PC-9 (cell line): ENCODE data around the gene COMMD1. TPM values are rescaled to one million over a fixed set of nuclear protein-coding genes. Genes with fewer than 3 reads are reported as not detected.
"Not testable (repeated sequence)": the region's sequence is repeated elsewhere in the genome, so short reads cannot be mapped to it uniquely, and the experiment has no call there.

ENCODE experiments used
- BruUV-seq: library from RNA; stranded (reverse); fragments of 400-500 nt; replicated peaks from 2 replicates; lab custom pipeline; 2021; lab: Mats Ljungman, UMichigan
- CTCF ChIA-PET: fragments of 300-600 bp; sonication (Branson Sonifier 250); formaldehyde crosslinking; loops from one replicate; lab custom pipeline; 2022; ENCODE audit warnings: antibody characterized with exemption; lab: Charles Lee
- POLR2A ChIA-PET: fragments of 300-600 bp; sonication (Branson Sonifier 250); formaldehyde crosslinking; loops from one replicate; lab custom pipeline; 2022; ENCODE audit warnings: antibody characterized with exemption; ENCODE audit not compliant: unreplicated experiment; lab: Charles Lee
- DNase-seq, 2 experiments: peaks; one replicate each; pipeline versions ENCODE4 v3.0.0 to v3.0.0-alpha.2; 2015 to 2022; ENCODE audit warnings: mixed read lengths in 1 of 2
- H2AFZ ChIP-seq: fragments of 200-600 bp; sonication (generic); 2 replicates; pipeline ENCODE4 v1.8.1; 2017; ENCODE audit warnings: antibody characterized with exemption
- H3F3A ChIP-seq: fragments of 200-600 bp; sonication (generic); 2 replicates; pipeline ENCODE4 v1.8.1; 2017; ENCODE audit warnings: antibody characterized with exemption, mild to moderate bottlenecking, low read depth; ENCODE audit not compliant: insufficient read depth
- H3K27ac ChIP-seq: fragments of 200-600 bp; sonication (generic); 2 replicates; pipeline ENCODE4 v1.6.1; 2016; ENCODE audit warnings: mixed run types
- H3K27me3 ChIP-seq: fragments of 200-600 bp; sonication (generic); 2 replicates; pipeline ENCODE4 v1.6.1; 2016; ENCODE audit warnings: low read depth, mixed run types; ENCODE audit not compliant: insufficient read depth
- H3K36me3 ChIP-seq: fragments of 200-600 bp; sonication (generic); 2 replicates; pipeline ENCODE4 v1.6.1; 2016; ENCODE audit warnings: low read depth, mixed run types
- H3K4me1 ChIP-seq: fragments of 200-600 bp; sonication (generic); replicated peaks from 2 replicates; pipeline ENCODE4 v1.6.1; 2016; ENCODE audit warnings: mixed run types; ENCODE audit not compliant: insufficient read depth
- H3K4me2 ChIP-seq: fragments of 200-600 bp; sonication (generic); 2 replicates; pipeline ENCODE4 v1.6.1; 2017; ENCODE audit warnings: mixed run types
- H3K4me3 ChIP-seq: fragments of 200-600 bp; sonication (generic); 2 replicates; pipeline ENCODE4 v1.6.1; 2016; ENCODE audit warnings: mixed run types
- H3K79me2 ChIP-seq: fragments of 200-600 bp; sonication (generic); 2 replicates; pipeline ENCODE4 v1.6.1; 2017; ENCODE audit warnings: low read depth, mixed run types
- H3K9me2 ChIP-seq: fragments of 200-600 bp; sonication (generic); 2 replicates; pipeline ENCODE4 v1.8.1; 2017; ENCODE audit warnings: mild to moderate bottlenecking; ENCODE audit not compliant: insufficient read depth
- H3K9me3 ChIP-seq: fragments of 200-600 bp; sonication (generic); 2 replicates; pipeline ENCODE4 v1.8.1; 2016; ENCODE audit warnings: low read depth; ENCODE audit not compliant: insufficient read depth
- H4K20me1 ChIP-seq: fragments of 200-600 bp; sonication (generic); 2 replicates; pipeline ENCODE4 v1.8.1; 2017; ENCODE audit not compliant: insufficient read depth
- CTCF ChIP-seq: fragments of 200-600 bp; sonication (generic); conservative IDR thresholded peaks from 2 replicates; pipeline ENCODE4 v1.6.1; 2017; ENCODE audit warnings: mixed run types, antibody characterized with exemption, mild to moderate bottlenecking, moderate library complexity
- EZH2 ChIP-seq: fragments of 200-600 bp; sonication (generic); IDR thresholded peaks from 2 replicates; pipeline ENCODE4 v1.8.0; 2017; ENCODE audit warnings: antibody characterized with exemption, low read depth
- intact Hi-C: fragments of 100-400 bp; cut with micrococcal nuclease; formaldehyde crosslinking; loops from one replicate; pipeline ENCODE4 v1.10.0; 2022; ENCODE audit not compliant: unreplicated experiment
- total RNA-seq: library from RNA; stranded (reverse); gene quantifications from 2 replicates; pipeline ENCODE4 v1.2.3, GENCODE V29; 2021

The COMMD1 gene
- total RNA-seq, 1 experiment from 2014 or later, result 16.3 TPM

DNA sequence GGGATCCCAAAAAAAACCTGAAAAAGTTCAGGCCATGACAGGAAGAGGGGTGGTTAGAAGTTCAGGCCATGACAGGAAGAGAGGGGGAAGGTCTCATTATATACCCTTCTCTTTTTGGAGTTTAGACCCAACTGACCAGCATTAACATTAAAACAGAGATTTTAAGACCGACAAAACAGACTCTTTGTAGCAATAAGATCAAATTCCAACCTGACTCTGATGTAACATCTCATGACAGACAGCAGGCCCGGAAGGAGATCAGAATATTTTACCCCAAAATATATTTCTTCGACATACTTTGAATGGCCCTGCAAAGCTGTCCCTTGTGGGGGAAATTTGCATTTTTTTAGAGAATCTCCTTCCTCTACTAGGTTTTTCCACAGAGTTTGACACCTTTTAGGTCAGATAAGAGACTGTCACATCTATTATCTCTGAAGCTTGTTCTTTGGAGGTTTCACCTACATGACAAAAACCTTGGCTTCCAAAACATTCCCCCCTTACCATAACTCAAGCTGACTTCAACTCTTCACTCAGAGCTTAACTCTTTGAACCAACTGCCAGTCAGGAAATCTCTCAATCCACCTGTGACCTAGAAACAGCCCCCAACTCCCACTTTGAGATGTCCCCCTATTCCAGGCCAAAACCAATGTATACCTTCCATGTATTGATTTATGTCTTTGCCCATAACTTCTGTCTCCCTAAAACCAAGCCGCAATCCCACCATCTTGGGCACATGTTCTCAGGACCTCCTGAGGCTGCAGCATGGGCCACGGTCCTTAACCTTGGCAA lies 239.4 kb downstream of the COMMD1 start:
- H3K79me2 ChIP-seq, result no peaks in the 10 kb centered on the region
- H3K27me3 ChIP-seq, result no peaks in the 10 kb centered on the region
- no peaks in the 10 kb centered on the region for H4K20me1 ChIP-seq
- no peak overlapping the region for H3K4me2 ChIP-seq
- no peak for TF ChIP-seq EZH2
- TF ChIP-seq CTCF, result no peak
- ChIA-PET POLR2A (no interaction called here), CTCF (no interaction called here)
- no peak overlapping the region for H3K4me3 ChIP-seq
- intact Hi-C loops, result no loop called here
- no peak overlapping the region for H2AFZ ChIP-seq
- no peaks in the 10 kb centered on the region for H3K9me3 ChIP-seq
- H3F3A ChIP-seq, result peaks cover 14% of the 10 kb centered on the region; the same call in 1 of the 2 replicates
- no peak overlapping the region for H3K27ac ChIP-seq
- no peak for DNase-seq
- no TSS peak for BruUV-seq
- no peaks in the 10 kb centered on the region for H3K36me3 ChIP-seq
- peaks cover 26% of the 10 kb centered on the region for H3K4me1 ChIP-seq
- no peaks in the 10 kb centered on the region for H3K9me2 ChIP-seq

DNA sequence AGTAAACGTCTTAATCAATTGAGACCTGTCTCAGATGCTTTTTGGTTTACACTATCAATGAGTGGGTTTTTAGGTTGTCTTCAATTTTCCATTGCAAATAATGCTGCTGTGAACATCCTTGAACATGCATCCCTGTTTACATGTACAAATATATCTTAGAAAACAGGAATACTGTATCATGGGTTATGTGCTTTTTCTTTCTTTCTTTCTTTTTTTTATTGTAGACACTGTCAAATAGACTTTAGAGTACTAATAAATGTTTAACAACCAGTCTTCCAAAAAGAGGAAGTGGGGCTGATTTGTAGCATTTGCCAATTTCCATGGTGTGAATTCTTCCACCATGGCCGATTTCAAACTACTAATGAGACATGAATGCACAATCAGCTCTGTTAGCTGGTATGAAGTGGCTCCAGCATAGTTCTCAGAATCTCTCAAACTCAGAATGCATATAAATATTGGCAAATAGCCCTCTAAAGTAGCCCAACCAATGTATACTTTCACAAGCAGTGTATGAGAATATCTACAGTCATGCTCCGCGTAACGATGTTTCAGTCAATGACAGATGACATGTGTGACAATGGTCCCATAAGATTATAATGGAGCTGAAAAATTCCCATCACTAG lies 240.1 kb downstream of the COMMD1 start:
- POLR2A ChIA-PET, result no interaction called here

GRCh38 chr2:62146790-62147189 lies 241.3 kb downstream of the COMMD1 start:
- intact Hi-C loops, DNase-seq, H3K4me2 ChIP-seq, CTCF ChIA-PET, H3K27me3 ChIP-seq, BruUV-seq, H2AFZ ChIP-seq, H4K20me1 ChIP-seq, H3K9me3 ChIP-seq, H3K79me2 ChIP-seq, H3K4me3 ChIP-seq, H3K36me3 ChIP-seq, H3K27ac ChIP-seq, H3K9me2 ChIP-seq: not testable (repeated sequence)
- Histone ChIP-seq H3F3A (peaks cover 19% of the 10 kb centered on the region; the same call in 1 of the 2 replicates), H3K4me1 (peaks cover 39% of the 10 kb centered on the region)
- POLR2A ChIA-PET, result interaction anchor here (0.6 kb wide), 1 partner anchor 44 kb away, joined by 11 read pairs; no protein-coding TSS in a partner anchor

More for the DNA sequence above, 240.1 kb downstream of the COMMD1 start:
- no peak for DNase-seq
- CTCF ChIA-PET, result no interaction called here
- H3K36me3 ChIP-seq, result no peaks in the 10 kb centered on the region
- no peak overlapping the region for H2AFZ ChIP-seq
- no peaks in the 10 kb centered on the region for H3K27me3 ChIP-seq
- no peaks in the 10 kb centered on the region for H4K20me1 ChIP-seq
- H3K79me2 ChIP-seq, result no peaks in the 10 kb centered on the region
- no peaks in the 10 kb centered on the region for H3K9me2 ChIP-seq
- peaks cover 33% of the 10 kb centered on the region for H3K4me1 ChIP-seq
- TF ChIP-seq EZH2 (no peak), CTCF (no peak)
- BruUV-seq, result no TSS peak
- H3K9me3 ChIP-seq, result no peaks in the 10 kb centered on the region
- intact Hi-C loops, result no loop called here
- H3K27ac ChIP-seq, result no peak overlapping the region
- peaks cover 19% of the 10 kb centered on the region; the same call in 1 of the 2 replicates for H3F3A ChIP-seq
- no peak overlapping the region for H3K4me2 ChIP-seq
- no peak overlapping the region for H3K4me3 ChIP-seq
